ENCODE data around the gene DOHH.

The DOHH gene

GRCh38 chr19:3500429-3501101 lies at the start of gene DOHH:
TSS of gene DOHH (minus strand) at chr19:3500674. CDS start at chr19:3496814, 3,860 bp downstream.
- peak; percentile 96 for DNase-seq (ENCODE audit: low read depth, low spot score)
- TF ChIP-seq EZH2 (IDR thresholded peaks at IDR 0.05) (no peak), FOXP2 (optimal IDR thresholded peaks at IDR 0.05; ENCODE audit: control extremely low read depth, extremely low read length, insufficient read depth) (peak; percentile 12), POLR2AphosphoS5 (IDR thresholded peaks at IDR 0.05; ENCODE audit: borderline replicate concordance, low read depth, low read length) (peak; percentile 83)
- H3K9me3 ChIP-seq (ENCODE audit: low read depth, low read length): no peaks in the 10 kb centered on the region
- H3K4me3 ChIP-seq: peak within 1 kb of the TSS; percentile 97
- H3K36me3 ChIP-seq (ENCODE audit: insufficient read depth, low read length): peaks cover 11% of the 10 kb centered on the region; the same call in 1 of the 2 replicates
- H3K9ac ChIP-seq (ENCODE audit: insufficient read length): peak within 1 kb of the TSS; percentile 100
- H3K27ac ChIP-seq: peak within 1 kb of the TSS; percentile 100

GRCh38 chr19:3549816-3550215 lies 49.3 kb upstream of the DOHH start:
- Histone ChIP-seq H3K9ac (ENCODE audit: insufficient read length) (no peak overlapping the region), H3K9me3 (ENCODE audit: low read depth, low read length) (no peaks in the 10 kb centered on the region), H3K36me3 (ENCODE audit: insufficient read depth, low read length) (no peaks in the 10 kb centered on the region), H3K4me3 (no peak overlapping the region), H3K27ac (no peak overlapping the region)
- TF ChIP-seq FOXP2 (optimal IDR thresholded peaks at IDR 0.05; ENCODE audit: control extremely low read depth, extremely low read length, insufficient read depth) (no peak), EZH2 (IDR thresholded peaks at IDR 0.05) (no peak), POLR2AphosphoS5 (IDR thresholded peaks at IDR 0.05; ENCODE audit: borderline replicate concordance, low read depth, low read length) (no peak)
- no peak for DNase-seq (ENCODE audit: low read depth, low spot score)

- H3K36me3 ChIP-seq (ENCODE audit: insufficient read depth, low read length): no peaks in the 10 kb centered on the region
- no peak for TF ChIP-seq POLR2AphosphoS5 (IDR thresholded peaks at IDR 0.05; ENCODE audit: borderline replicate concordance, low read depth, low read length)
- no peak overlapping the region for H3K4me3 ChIP-seq
- no peak overlapping the region for H3K9ac ChIP-seq (ENCODE audit: insufficient read length)
- H3K9me3 ChIP-seq (ENCODE audit: low read depth, low read length): no peaks in the 10 kb centered on the region
- no peak overlapping the region for H3K27ac ChIP-seq
- no peak for DNase-seq (ENCODE audit: low read depth, low spot score)
Observed at GRCh38 chr19:3548606-3549005, 48.1 kb upstream of the DOHH start.

- H3K36me3 ChIP-seq (ENCODE audit: insufficient read depth, low read length): no peaks in the 10 kb centered on the region
- no peak for TF ChIP-seq FOXP2 (optimal IDR thresholded peaks at IDR 0.05; ENCODE audit: control extremely low read depth, extremely low read length, insufficient read depth)
Observed at GRCh38 chr19:3547767-3548282, 47.4 kb upstream of the DOHH start.

GRCh38 chr19:3547301-3547731 lies 46.8 kb upstream of the DOHH start:
- DNase-seq (ENCODE audit: low read depth, low spot score): no peak
- H3K27ac ChIP-seq: no peak overlapping the region
- H3K9me3 ChIP-seq (ENCODE audit: low read depth, low read length): no peaks in the 10 kb centered on the region
- no peak for TF ChIP-seq EZH2 (IDR thresholded peaks at IDR 0.05)
- no peak for TF ChIP-seq POLR2AphosphoS5 (IDR thresholded peaks at IDR 0.05; ENCODE audit: borderline replicate concordance, low read depth, low read length)
- TF ChIP-seq FOXP2 (optimal IDR thresholded peaks at IDR 0.05; ENCODE audit: control extremely low read depth, extremely low read length, insufficient read depth): no peak
- H3K9ac ChIP-seq (ENCODE audit: insufficient read length): no peak overlapping the region
- H3K4me3 ChIP-seq: no peak overlapping the region
- no peaks in the 10 kb centered on the region for H3K36me3 ChIP-seq (ENCODE audit: insufficient read depth, low read length)

More at GRCh38 chr19:3547767-3548282, 47.4 kb upstream of the DOHH start:
- Histone ChIP-seq H3K4me3 (no peak overlapping the region), H3K9me3 (ENCODE audit: low read depth, low read length) (no peaks in the 10 kb centered on the region), H3K9ac (ENCODE audit: insufficient read length) (no peak overlapping the region), H3K27ac (no peak overlapping the region)
- no peak for DNase-seq (ENCODE audit: low read depth, low spot score)

GRCh38 chr19:3546119-3546518 lies 45.6 kb upstream of the DOHH start:
- H3K9me3 ChIP-seq (ENCODE audit: low read depth, low read length): no peaks in the 10 kb centered on the region
- H3K27ac ChIP-seq: no peak overlapping the region
- H3K4me3 ChIP-seq: no peak overlapping the region
- TF ChIP-seq EZH2 (IDR thresholded peaks at IDR 0.05): no peak
- no peak for TF ChIP-seq POLR2AphosphoS5 (IDR thresholded peaks at IDR 0.05; ENCODE audit: borderline replicate concordance, low read depth, low read length)
- TF ChIP-seq FOXP2 (optimal IDR thresholded peaks at IDR 0.05; ENCODE audit: control extremely low read depth, extremely low read length, insufficient read depth): no peak
- no peaks in the 10 kb centered on the region for H3K36me3 ChIP-seq (ENCODE audit: insufficient read depth, low read length)
- no peak overlapping the region for H3K9ac ChIP-seq (ENCODE audit: insufficient read length)
- no peak for DNase-seq (ENCODE audit: low read depth, low spot score)

- Histone ChIP-seq H3K9me3 (ENCODE audit: low read depth, low read length) (no peaks in the 10 kb centered on the region), H3K36me3 (ENCODE audit: insufficient read depth, low read length) (no peaks in the 10 kb centered on the region), H3K4me3 (no peak overlapping the region), H3K9ac (ENCODE audit: insufficient read length) (no peak overlapping the region), H3K27ac (no peak overlapping the region)
- DNase-seq (ENCODE audit: low read depth, low spot score): no peak
- no peak for TF ChIP-seq FOXP2 (optimal IDR thresholded peaks at IDR 0.05; ENCODE audit: control extremely low read depth, extremely low read length, insufficient read depth)
- TF ChIP-seq POLR2AphosphoS5 (IDR thresholded peaks at IDR 0.05; ENCODE audit: borderline replicate concordance, low read depth, low read length): no peak
- TF ChIP-seq EZH2 (IDR thresholded peaks at IDR 0.05): no peak
Observed at GRCh38 chr19:3545669-3546034, 45.2 kb upstream of the DOHH start.

GRCh38 chr19:3544742-3545668 lies 44.5 kb upstream of the DOHH start:
- DNase-seq (ENCODE audit: low read depth, low spot score): no peak
- H3K9ac ChIP-seq (ENCODE audit: insufficient read length): no peak overlapping the region
- no peaks in the 10 kb centered on the region for H3K36me3 ChIP-seq (ENCODE audit: insufficient read depth, low read length)
- H3K4me3 ChIP-seq: no peak overlapping the region
- TF ChIP-seq EZH2 (IDR thresholded peaks at IDR 0.05): no peak
- no peak for TF ChIP-seq FOXP2 (optimal IDR thresholded peaks at IDR 0.05; ENCODE audit: control extremely low read depth, extremely low read length, insufficient read depth)
- no peak for TF ChIP-seq POLR2AphosphoS5 (IDR thresholded peaks at IDR 0.05; ENCODE audit: borderline replicate concordance, low read depth, low read length)
- H3K9me3 ChIP-seq (ENCODE audit: low read depth, low read length): no peaks in the 10 kb centered on the region
- H3K27ac ChIP-seq: no peak overlapping the region
